ENCODE data around the gene SPIN1.

DNA sequence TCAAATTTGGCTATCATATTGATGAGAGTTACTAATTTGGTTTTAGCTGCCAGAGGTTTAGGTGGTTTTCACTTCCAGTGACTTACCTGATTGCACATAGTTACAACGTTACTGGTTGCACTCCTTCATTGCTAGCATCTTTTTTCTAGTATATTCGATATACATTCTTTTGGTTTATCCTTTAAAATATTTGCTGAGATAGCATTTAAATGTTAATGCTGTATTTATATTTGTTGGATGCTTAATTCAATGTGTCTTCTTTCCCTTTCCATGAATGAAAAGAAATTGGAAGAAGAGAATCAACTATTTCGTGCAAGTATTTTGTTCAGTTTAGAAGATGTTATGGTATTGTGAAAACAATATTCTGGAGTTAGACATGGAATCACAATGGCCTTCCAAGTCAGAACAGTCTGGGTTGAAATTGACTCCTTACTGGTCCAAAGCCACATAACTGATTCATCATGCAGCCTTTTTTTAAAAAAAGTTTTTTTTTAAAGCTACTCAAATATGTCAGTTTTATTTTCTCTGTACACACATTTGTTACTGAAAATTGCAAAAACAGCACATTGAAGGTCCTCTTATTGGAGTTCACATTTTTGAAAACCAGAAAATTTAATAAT, 2.2 kb downstream of the SPIN1 start:
- TF ChIP-seq EZH2phosphoT487 (IDR thresholded peaks at IDR 0.05; ENCODE audit: insufficient read depth, low read depth) (no peak), EZH2 (IDR thresholded peaks at IDR 0.05; ENCODE audit: insufficient read depth, poor library complexity, severe bottlenecking) (no peak)

Data from GM23248 (cell line).